IPS-15b (cell line): ENCODE results near the gene H6PD.

Source experiments
- H3K27me3 ChIP-seq: one replicate; pipeline ENCODE4 v1.6.1; 2013; ENCODE audit warnings: low read length; ENCODE audit not compliant: control insufficient read depth, insufficient read depth
- H3K36me3 ChIP-seq: one replicate; pipeline ENCODE4 v1.6.1; 2013; ENCODE audit warnings: low read length; ENCODE audit not compliant: control insufficient read depth, insufficient read depth
- H3K4me1 ChIP-seq: one replicate; pipeline ENCODE4 v1.6.1; 2013; ENCODE audit warnings: mild to moderate bottlenecking, low read length; ENCODE audit not compliant: control insufficient read depth, insufficient read depth
- H3K4me3 ChIP-seq: one replicate; pipeline ENCODE4 v1.5.1; 2013; ENCODE audit warnings: low read depth, low read length
- H3K9ac ChIP-seq: one replicate; pipeline ENCODE4 v1.6.1; 2013; ENCODE audit warnings: low read depth, mild to moderate bottlenecking, low read length
- H3K9me3 ChIP-seq: one replicate; pipeline ENCODE4 v1.6.1; 2013; ENCODE audit warnings: mild to moderate bottlenecking, low read length; ENCODE audit not compliant: control insufficient read depth, insufficient read depth

The H6PD gene

GRCh38 chr1:9291914-9292360 is 57.4 kb downstream of the H6PD start:
- no peaks in the 10 kb centered on the region for H3K4me1 ChIP-seq
- H3K4me3 ChIP-seq, result peak overlapping the region; percentile 59
- H3K27me3 ChIP-seq, result peaks cover 14% of the 10 kb centered on the region
- H3K9me3 ChIP-seq, result peaks cover 2% of the 10 kb centered on the region
- no peak overlapping the region for H3K9ac ChIP-seq
- H3K36me3 ChIP-seq, result no peaks in the 10 kb centered on the region

- Histone ChIP-seq H3K36me3 (no peaks in the 10 kb centered on the region), H3K4me3 (peak within 1 kb of the TSS; percentile 59), H3K4me1 (no peaks in the 10 kb centered on the region), H3K9ac (no peak within 1 kb of the TSS), H3K27me3 (peaks cover 14% of the 10 kb centered on the region), H3K9me3 (peaks cover 2% of the 10 kb centered on the region)
Observed at GRCh38 chr1:9292361-9293240, 58.0 kb downstream of the H6PD start, which contains the start of gene SPSB1. TSS of gene SPSB1 (plus strand) at chr1:9292894. CDS start at chr1:9355892, 62,998 bp downstream.

GRCh38 chr1:9293241-9293532 is 58.6 kb downstream of the H6PD start:
- Histone ChIP-seq H3K27me3 (peaks cover 14% of the 10 kb centered on the region), H3K9me3 (peaks cover 2% of the 10 kb centered on the region), H3K9ac (no peak overlapping the region), H3K4me3 (peak overlapping the region; percentile 56), H3K36me3 (no peaks in the 10 kb centered on the region), H3K4me1 (no peaks in the 10 kb centered on the region)

- Histone ChIP-seq H3K9ac (no peak overlapping the region), H3K4me1 (no peaks in the 10 kb centered on the region), H3K4me3 (peak overlapping the region; percentile 56), H3K27me3 (peaks cover 14% of the 10 kb centered on the region), H3K36me3 (no peaks in the 10 kb centered on the region), H3K9me3 (peaks cover 1% of the 10 kb centered on the region)
Observed at GRCh38 chr1:9293533-9294404, 59.2 kb downstream of the H6PD start.

- Histone ChIP-seq H3K9ac (no peak overlapping the region), H3K36me3 (no peaks in the 10 kb centered on the region), H3K4me3 (no peak overlapping the region), H3K9me3 (no peaks in the 10 kb centered on the region), H3K4me1 (no peaks in the 10 kb centered on the region), H3K27me3 (peaks cover 14% of the 10 kb centered on the region)
Observed at GRCh38 chr1:9294405-9294773, 59.8 kb downstream of the H6PD start.

- H3K9ac ChIP-seq, result no peak overlapping the region
- no peaks in the 10 kb centered on the region for H3K4me1 ChIP-seq
- H3K36me3 ChIP-seq, result no peaks in the 10 kb centered on the region
- no peak overlapping the region for H3K4me3 ChIP-seq
- H3K27me3 ChIP-seq, result peaks cover 14% of the 10 kb centered on the region
- H3K9me3 ChIP-seq, result no peaks in the 10 kb centered on the region
Observed at GRCh38 chr1:9294910-9295636, 60.5 kb downstream of the H6PD start.

GRCh38 chr1:9295884-9296283 is 61.3 kb downstream of the H6PD start:
- Histone ChIP-seq H3K9ac (no peak overlapping the region), H3K4me1 (no peaks in the 10 kb centered on the region), H3K9me3 (no peaks in the 10 kb centered on the region), H3K27me3 (peaks cover 14% of the 10 kb centered on the region), H3K4me3 (no peak overlapping the region), H3K36me3 (no peaks in the 10 kb centered on the region)

GRCh38 chr1:9296850-9297249 is 62.3 kb downstream of the H6PD start:
- Histone ChIP-seq H3K4me3 (no peak overlapping the region), H3K9ac (no peak overlapping the region), H3K27me3 (peaks cover 9% of the 10 kb centered on the region), H3K4me1 (no peaks in the 10 kb centered on the region), H3K9me3 (no peaks in the 10 kb centered on the region), H3K36me3 (no peaks in the 10 kb centered on the region)

GRCh38 chr1:9297831-9298230 is 63.3 kb downstream of the H6PD start:
- no peak overlapping the region for H3K4me3 ChIP-seq
- peaks cover 6% of the 10 kb centered on the region for H3K27me3 ChIP-seq
- no peaks in the 10 kb centered on the region for H3K9me3 ChIP-seq
- H3K36me3 ChIP-seq, result no peaks in the 10 kb centered on the region
- no peak overlapping the region for H3K9ac ChIP-seq
- no peaks in the 10 kb centered on the region for H3K4me1 ChIP-seq

- H3K9ac ChIP-seq, result no peak overlapping the region
- H3K4me1 ChIP-seq, result no peaks in the 10 kb centered on the region
- H3K27me3 ChIP-seq, result peaks cover 6% of the 10 kb centered on the region
- no peak overlapping the region for H3K4me3 ChIP-seq
- H3K9me3 ChIP-seq, result no peaks in the 10 kb centered on the region
- H3K36me3 ChIP-seq, result no peaks in the 10 kb centered on the region
Observed at GRCh38 chr1:9298282-9298681, 63.7 kb downstream of the H6PD start.
